H9 (cell line): ENCODE results near the gene NT5DC1. TPM values are rescaled to one million over a fixed set of nuclear protein-coding genes. Genes with fewer than 3 reads are reported as not detected.

Source experiments
- DNase-seq: peaks from one replicate; pipeline ENCODE4 v3.0.0-alpha.2; 2017
- H2AFZ ChIP-seq: one replicate; pipeline ENCODE4 v1.6.1; 2013; ENCODE audit warnings: mild to moderate bottlenecking, low read length, control low read depth, moderate library complexity
- H2AK5ac ChIP-seq: 2 replicates; pipeline ENCODE4 v1.6.1; 2013; ENCODE audit warnings: low read length, control low read depth, mixed read lengths; ENCODE audit not compliant: insufficient read length
- H2BK120ac ChIP-seq: one replicate; pipeline ENCODE4 v1.6.1; 2013; ENCODE audit warnings: low read depth, mild to moderate bottlenecking, low read length, control low read depth, inconsistent platforms; ENCODE audit not compliant: poor library complexity, severe bottlenecking
- H2BK12ac ChIP-seq: 2 replicates; pipeline ENCODE4 v1.6.1; 2013; ENCODE audit warnings: low read length, control low read depth, mixed read lengths, low read depth; ENCODE audit not compliant: insufficient read length
- H2BK15ac ChIP-seq: 2 replicates; pipeline ENCODE4 v1.6.1; 2013; ENCODE audit warnings: low read depth, low read length, control low read depth
- H2BK20ac ChIP-seq: one replicate; pipeline ENCODE4 v1.6.1; 2013; ENCODE audit warnings: low read depth, mild to moderate bottlenecking, low read length, control low read depth, inconsistent platforms; ENCODE audit not compliant: poor library complexity, severe bottlenecking
- H2BK5ac ChIP-seq: 2 replicates; pipeline ENCODE4 v1.6.1; 2013; ENCODE audit warnings: low read length, control low read depth, mixed read lengths; ENCODE audit not compliant: insufficient read length
- H3K14ac ChIP-seq: 2 replicates; pipeline ENCODE4 v1.6.1; 2013; ENCODE audit warnings: low read length, control low read depth; ENCODE audit not compliant: insufficient read depth
- H3K18ac ChIP-seq: 2 replicates; pipeline ENCODE4 v1.6.1; 2013; ENCODE audit warnings: low read depth, mild to moderate bottlenecking, mixed read lengths, low read length, control low read depth; ENCODE audit not compliant: insufficient read length
- H3K23ac ChIP-seq: 2 replicates; pipeline ENCODE4 v1.6.1; 2013; ENCODE audit warnings: low read length, control low read depth, mixed read lengths, low read depth; ENCODE audit not compliant: insufficient read length
- H3K23me2 ChIP-seq: 2 replicates; pipeline ENCODE4 v1.6.1; 2013; ENCODE audit warnings: low read depth, mild to moderate bottlenecking, mixed read lengths, low read length, control low read depth; ENCODE audit not compliant: insufficient read length, poor library complexity, severe bottlenecking
- H3K27ac ChIP-seq: 2 replicates; pipeline ENCODE4 v1.5.1; 2013; ENCODE audit warnings: low read length, control low read depth, mixed read lengths, low read depth; ENCODE audit not compliant: insufficient read length
- H3K27me3 ChIP-seq: 2 replicates; pipeline ENCODE4 v1.6.1; 2013; ENCODE audit warnings: low read length, control low read depth, inconsistent platforms; ENCODE audit not compliant: insufficient read depth
- H3K4ac ChIP-seq: 2 replicates; pipeline ENCODE4 v1.6.1; 2013; ENCODE audit warnings: low read depth, mild to moderate bottlenecking, control low read depth, inconsistent platforms, low read length, moderate library complexity
- H3K4me1 ChIP-seq: 2 replicates; pipeline ENCODE4 v1.6.1; 2013; ENCODE audit warnings: low read length, control low read depth, inconsistent platforms; ENCODE audit not compliant: insufficient read depth
- H3K4me2 ChIP-seq: 2 replicates; pipeline ENCODE4 v1.6.1; 2013; ENCODE audit warnings: low read length, control low read depth, mixed read lengths; ENCODE audit not compliant: insufficient read length, insufficient read depth
- H3K56ac ChIP-seq: 2 replicates; pipeline ENCODE4 v1.6.1; 2013; ENCODE audit warnings: low read depth, mild to moderate bottlenecking, mixed read lengths, low read length, control low read depth; ENCODE audit not compliant: insufficient read length
- H3K79me1 ChIP-seq: 2 replicates; pipeline ENCODE4 v1.6.1; 2013; ENCODE audit warnings: low read depth, mild to moderate bottlenecking, moderate library complexity, low read length, control low read depth, inconsistent platforms; ENCODE audit not compliant: insufficient read depth, poor library complexity, severe bottlenecking
- H3K79me2 ChIP-seq: 2 replicates; pipeline ENCODE4 v1.6.1; 2013; ENCODE audit warnings: low read length, control low read depth, inconsistent platforms; ENCODE audit not compliant: insufficient read depth
- H3K9ac ChIP-seq: 2 replicates; pipeline ENCODE4 v1.6.1; 2013; ENCODE audit warnings: low read length, control low read depth, mixed read lengths; ENCODE audit not compliant: insufficient read length; ENCODE audit errors: extremely low read depth
- H3K9me3 ChIP-seq: one replicate; pipeline ENCODE4 v1.6.1; 2013; ENCODE audit warnings: low read depth, low read length, inconsistent platforms; ENCODE audit not compliant: control insufficient read depth
- H3T11ph ChIP-seq: one replicate; pipeline ENCODE4 v1.6.1; 2013; ENCODE audit warnings: mild to moderate bottlenecking, low read length, control low read depth, inconsistent platforms
- H4K20me1 ChIP-seq: one replicate; pipeline ENCODE4 v1.6.1; 2013; ENCODE audit not compliant: control insufficient read depth, insufficient read length, insufficient read depth
- H4K5ac ChIP-seq: 2 replicates; pipeline ENCODE4 v1.6.1; 2013; ENCODE audit warnings: low read depth, mild to moderate bottlenecking, mixed read lengths, low read length, control low read depth; ENCODE audit not compliant: insufficient read length
- H4K8ac ChIP-seq: replicated peaks from 2 replicates; pipeline ENCODE4 v1.6.1; 2013; ENCODE audit warnings: low read length, control low read depth, mixed read lengths, low read depth; ENCODE audit not compliant: insufficient read length
- H4K91ac ChIP-seq: 2 replicates; pipeline ENCODE4 v1.6.1; 2013; ENCODE audit warnings: low read depth, mild to moderate bottlenecking, moderate library complexity, mixed read lengths, low read length, control low read depth; ENCODE audit not compliant: insufficient read length
- H3K27ac Mint-ChIP-seq, 3 experiments: 2 replicates in 2 of 3; 3 replicates in 1 of 3; pipeline ENCODE4 v1.8.0; 2020 to 2021; ENCODE audit warnings: mixed read lengths in 3 of 3, mild to moderate bottlenecking in 1 of 3, moderate library complexity in 1 of 3
- H3K27me3 Mint-ChIP-seq: 2 replicates; pipeline ENCODE4 v1.8.0; 2021; ENCODE audit warnings: low read depth, mild to moderate bottlenecking, moderate library complexity, mixed read lengths
- H3K36me3 Mint-ChIP-seq, 3 experiments: 2 replicates in 2 of 3; 3 replicates in 1 of 3; pipeline ENCODE4 v1.8.0; 2020 to 2021; ENCODE audit warnings: low read depth in 3 of 3, mixed read lengths in 3 of 3; ENCODE audit not compliant: insufficient read depth in 1 of 3
- H3K4me1 Mint-ChIP-seq, 2 experiments: 2 replicates each; pipeline ENCODE4 v1.8.0; 2020; ENCODE audit warnings: mixed read lengths in 2 of 2
- H3K4me3 Mint-ChIP-seq, 2 experiments: 2 replicates in 1 of 2; 3 replicates in 1 of 2; pipeline ENCODE4 v1.8.0; 2020 to 2021; ENCODE audit warnings: mild to moderate bottlenecking in 2 of 2, mixed read lengths in 2 of 2, moderate library complexity in 1 of 2
- H3K9me3 Mint-ChIP-seq, 2 experiments: 2 replicates in 1 of 2; 3 replicates in 1 of 2; pipeline ENCODE4 v1.8.0; 2020; ENCODE audit warnings: mild to moderate bottlenecking in 2 of 2, mixed read lengths in 2 of 2, moderate library complexity in 1 of 2
- WGBS: extraction: QIAGEN DNeasy Blood & Tissue Kit; methylation state at CpG from one replicate; pipeline ENCODE4 v1.1.7; 2013; ENCODE audit warnings: missing lambda C conversion rate, low lambda C conversion rate, mixed read lengths; ENCODE audit not compliant: insufficient read length; ENCODE audit errors: extremely low coverage; 5-methylcytosine and 5-hydroxymethylcytosine counted together
- total RNA-seq: library from RNA; stranded (reverse); gene quantifications from 2 replicates; pipeline ENCODE4 v1.2.1, GENCODE V29; 2021
- TF ChIP-seq, protein P1 (sequence below): fragments of 200-600 bp; sonication (generic); conservative IDR thresholded peaks from 3 replicates; pipeline ENCODE4 v1.8.0; 2021; ENCODE audit warnings: antibody characterized with exemption, mild to moderate bottlenecking

The NT5DC1 gene
- total RNA-seq, 1 experiment from 2014 or later: 64.9 TPM

DNA sequence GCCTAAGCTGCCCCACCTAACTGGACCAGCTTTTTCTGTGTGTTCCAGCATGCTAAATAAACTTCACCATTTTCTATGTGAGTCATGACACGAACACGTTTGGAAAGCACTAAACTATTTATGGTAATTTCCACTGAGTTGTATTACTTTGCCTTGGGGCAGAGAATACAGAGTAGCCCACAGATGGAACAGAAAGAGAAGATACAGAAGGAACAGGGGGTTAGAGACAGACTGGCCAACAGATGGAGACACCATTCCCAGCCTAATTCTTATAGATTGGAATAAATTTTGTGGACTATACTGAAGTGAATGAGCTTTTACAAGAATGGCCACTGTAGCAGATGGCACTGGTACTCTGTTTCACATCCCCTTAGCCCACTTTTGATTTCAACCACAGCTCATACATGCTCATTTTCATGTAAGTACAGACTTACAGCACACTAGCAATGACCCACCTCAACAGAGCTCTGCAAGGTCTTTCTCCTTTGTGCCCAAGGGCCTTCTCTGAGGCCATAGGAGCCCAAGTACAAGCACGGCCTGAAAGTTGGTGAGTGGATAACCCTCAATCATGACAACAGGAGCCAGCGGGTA is 13.1 kb upstream of the NT5DC1 start:
- Histone ChIP-seq H2BK5ac (no peak overlapping the region), H3K23ac (no peak overlapping the region), H4K8ac (no peak overlapping the region), H2AK5ac (no peak overlapping the region), H3K56ac (no peak overlapping the region), H3K27me3 (no peaks in the 10 kb centered on the region), H3K4me1 (no peaks in the 10 kb centered on the region), H4K91ac (no peak overlapping the region), H3K79me1 (no peaks in the 10 kb centered on the region), H3K27ac (no peak overlapping the region), H3K9me3 (no peaks in the 10 kb centered on the region), H3T11ph (no peak overlapping the region), H2AFZ (no peak overlapping the region), H3K23me2 (no peaks in the 10 kb centered on the region), H3K4ac (no peak overlapping the region), H3K18ac (no peak overlapping the region), H3K9ac (no peak overlapping the region), H2BK120ac (no peak overlapping the region), H2BK15ac (no peak overlapping the region), H3K14ac (no peak overlapping the region), H4K5ac (no peak overlapping the region), H3K79me2 (no peaks in the 10 kb centered on the region), H3K4me2 (no peak overlapping the region), H2BK20ac (no peak overlapping the region), H2BK12ac (no peak overlapping the region), H4K20me1 (no peaks in the 10 kb centered on the region)
- TF ChIP-seq, protein P1, sequence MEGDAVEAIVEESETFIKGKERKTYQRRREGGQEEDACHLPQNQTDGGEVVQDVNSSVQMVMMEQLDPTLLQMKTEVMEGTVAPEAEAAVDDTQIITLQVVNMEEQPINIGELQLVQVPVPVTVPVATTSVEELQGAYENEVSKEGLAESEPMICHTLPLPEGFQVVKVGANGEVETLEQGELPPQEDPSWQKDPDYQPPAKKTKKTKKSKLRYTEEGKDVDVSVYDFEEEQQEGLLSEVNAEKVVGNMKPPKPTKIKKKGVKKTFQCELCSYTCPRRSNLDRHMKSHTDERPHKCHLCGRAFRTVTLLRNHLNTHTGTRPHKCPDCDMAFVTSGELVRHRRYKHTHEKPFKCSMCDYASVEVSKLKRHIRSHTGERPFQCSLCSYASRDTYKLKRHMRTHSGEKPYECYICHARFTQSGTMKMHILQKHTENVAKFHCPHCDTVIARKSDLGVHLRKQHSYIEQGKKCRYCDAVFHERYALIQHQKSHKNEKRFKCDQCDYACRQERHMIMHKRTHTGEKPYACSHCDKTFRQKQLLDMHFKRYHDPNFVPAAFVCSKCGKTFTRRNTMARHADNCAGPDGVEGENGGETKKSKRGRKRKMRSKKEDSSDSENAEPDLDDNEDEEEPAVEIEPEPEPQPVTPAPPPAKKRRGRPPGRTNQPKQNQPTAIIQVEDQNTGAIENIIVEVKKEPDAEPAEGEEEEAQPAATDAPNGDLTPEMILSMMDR: no peak
- peaks cover 0 to 24% (median 4%) of the 10 kb centered on the region in 3 experiments; a peak in 6 of 7 replicates for H3K36me3 Mint-ChIP-seq
- H3K4me1 Mint-ChIP-seq: peaks cover 4% of the 10 kb centered on the region in 2 experiments
- WGBS: no CpG with 5 or more reads among the region's 4 CpGs
- H3K27me3 Mint-ChIP-seq: no peaks in the 10 kb centered on the region
- H3K4me3 Mint-ChIP-seq: no peak overlapping the region
- H3K9me3 Mint-ChIP-seq: peaks cover 0 to 4% of the 10 kb centered on the region in 2 experiments; a peak in 1 of 5 replicates
- no peak for DNase-seq
- no peak overlapping the region for H3K27ac Mint-ChIP-seq
